Measurements from ENCODE around the gene ITGB2. TPM values are rescaled to one million over a fixed set of nuclear protein-coding genes. Genes with fewer than 3 reads are reported as not detected.

The ITGB2 gene
- total RNA-seq, 1 donor from 2014 or later: 6.9 TPM

- no peak overlapping the region for H3K4me3 ChIP-seq (ENCODE audit: low read depth, low read length)
- peaks cover 15% of the 10 kb centered on the region for H3K27me3 ChIP-seq (ENCODE audit: control insufficient read depth, insufficient read depth, low read length)
- H3K36me3 ChIP-seq (ENCODE audit: control insufficient read depth, insufficient read depth, low read length): no peaks in the 10 kb centered on the region
- TF ChIP-seq CTCF (IDR thresholded peaks at IDR 0.05; ENCODE audit: insufficient read depth, low read length, poor library complexity, severe bottlenecking): no peak
- no peak for DNase-seq (ENCODE audit: low read depth)
These were observed 8.6 kb downstream of the ITGB2 start for GRCh38 chr21:44912158-44912473.

GRCh38 chr21:44911384-44912157, 9.1 kb downstream of the ITGB2 start:
- no peak for DNase-seq (ENCODE audit: low read depth)
- no peak overlapping the region for H3K4me3 ChIP-seq (ENCODE audit: low read depth, low read length)
- H3K36me3 ChIP-seq (ENCODE audit: control insufficient read depth, insufficient read depth, low read length): no peaks in the 10 kb centered on the region
- TF ChIP-seq CTCF (IDR thresholded peaks at IDR 0.05; ENCODE audit: insufficient read depth, low read length, poor library complexity, severe bottlenecking): no peak
- peaks cover 21% of the 10 kb centered on the region for H3K27me3 ChIP-seq (ENCODE audit: control insufficient read depth, insufficient read depth, low read length)

- no peak for DNase-seq (ENCODE audit: low read depth)
- Histone ChIP-seq H3K4me3 (ENCODE audit: low read depth, low read length) (no peak overlapping the region), H3K27me3 (ENCODE audit: control insufficient read depth, insufficient read depth, low read length) (peaks cover 21% of the 10 kb centered on the region), H3K36me3 (ENCODE audit: control insufficient read depth, insufficient read depth, low read length) (no peaks in the 10 kb centered on the region)
- TF ChIP-seq CTCF (IDR thresholded peaks at IDR 0.05; ENCODE audit: insufficient read depth, low read length, poor library complexity, severe bottlenecking): no peak
These were observed 9.7 kb downstream of the ITGB2 start for GRCh38 chr21:44911068-44911383.

GRCh38 chr21:44910229-44911067, 10.3 kb downstream of the ITGB2 start:
- Histone ChIP-seq H3K36me3 (ENCODE audit: control insufficient read depth, insufficient read depth, low read length) (no peaks in the 10 kb centered on the region), H3K27me3 (ENCODE audit: control insufficient read depth, insufficient read depth, low read length) (peaks cover 26% of the 10 kb centered on the region), H3K4me3 (ENCODE audit: low read depth, low read length) (no peak overlapping the region)
- DNase-seq (ENCODE audit: low read depth): no peak
- TF ChIP-seq CTCF (IDR thresholded peaks at IDR 0.05; ENCODE audit: insufficient read depth, low read length, poor library complexity, severe bottlenecking): no peak

- no peaks in the 10 kb centered on the region for H3K36me3 ChIP-seq (ENCODE audit: control insufficient read depth, insufficient read depth, low read length)
- peaks cover 28% of the 10 kb centered on the region for H3K27me3 ChIP-seq (ENCODE audit: control insufficient read depth, insufficient read depth, low read length)
- no peak for TF ChIP-seq CTCF (IDR thresholded peaks at IDR 0.05; ENCODE audit: insufficient read depth, low read length, poor library complexity, severe bottlenecking)
- no peak for DNase-seq (ENCODE audit: low read depth)
- no peak overlapping the region for H3K4me3 ChIP-seq (ENCODE audit: low read depth, low read length)
These were observed 11.0 kb downstream of the ITGB2 start for GRCh38 chr21:44909719-44910118.

All from kidney epithelial cell (primary cell).